Right kidney (tissue), 1 donor: ENCODE results near the gene ACSS1.
"Not testable (repeated sequence)": the region's sequence is repeated elsewhere in the genome, so short reads cannot be mapped to it uniquely, and the experiment has no call there.

Experiments
- DNase-seq: peaks from one replicate; pipeline ENCODE4 v3.0.0-alpha.2; 2016

ACSS1 gene

GRCh38 chr20:25013478-25014380 is 44.2 kb downstream of the ACSS1 start:
- DNase-seq: no peak

DNA sequence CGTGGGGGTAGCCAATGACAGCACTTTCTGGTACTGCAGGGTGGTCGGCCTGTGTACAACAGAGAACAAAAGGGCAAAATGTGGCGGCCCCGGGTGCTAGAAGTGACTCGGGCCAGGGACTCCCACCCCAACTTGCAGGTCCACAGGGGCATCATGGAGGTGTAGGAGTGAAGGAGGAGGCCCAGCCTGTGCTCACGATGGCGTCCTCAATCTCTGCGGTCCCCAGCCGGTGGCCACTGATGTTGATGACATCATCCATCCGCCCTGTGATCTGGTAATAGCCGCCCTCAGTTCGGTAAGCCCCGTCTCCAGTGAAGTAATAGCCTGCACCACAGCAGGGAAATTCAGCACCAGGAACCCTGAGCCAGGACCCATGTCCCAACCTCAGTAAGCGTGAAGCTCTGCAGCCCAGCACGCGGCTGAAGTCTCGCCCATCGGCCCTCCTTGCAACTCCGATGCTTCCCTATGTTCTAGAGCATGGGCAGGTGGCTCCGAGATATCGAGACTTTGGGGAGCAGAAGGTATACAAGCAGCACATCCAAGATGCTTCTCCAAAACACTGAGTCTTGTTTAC is 45.2 kb downstream of the ACSS1 start:
- no peak for DNase-seq

DNA sequence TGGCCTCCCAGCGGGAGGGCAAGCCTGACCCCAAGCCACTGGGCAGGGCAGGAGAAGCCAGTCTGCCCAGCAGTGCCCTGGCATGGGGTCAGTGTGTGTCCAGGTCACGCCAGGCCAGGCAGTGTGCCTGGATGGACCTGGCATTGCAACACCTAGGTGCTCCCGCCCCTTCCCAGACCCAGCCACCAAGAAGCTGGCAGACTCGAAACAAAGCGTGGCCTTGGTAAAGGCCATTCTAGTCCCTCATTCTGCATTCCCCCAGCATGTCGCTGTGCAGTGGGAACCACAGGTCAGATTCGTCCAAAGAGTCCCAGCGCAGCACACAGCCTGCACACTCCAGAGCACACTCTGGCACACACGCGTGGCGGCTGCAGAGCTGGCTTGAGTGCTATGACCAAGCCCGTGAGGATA is 46.1 kb downstream of the ACSS1 start:
- no peak for DNase-seq

GRCh38 chr20:25011261-25011660 is 46.7 kb downstream of the ACSS1 start:
- no peak for DNase-seq

GRCh38 chr20:25009218-25010145 is 48.5 kb downstream of the ACSS1 start:
- DNase-seq: no peak

- no peak for DNase-seq
Measured at GRCh38 chr20:25008388-25009217, 49.3 kb downstream of the ACSS1 start.

DNA sequence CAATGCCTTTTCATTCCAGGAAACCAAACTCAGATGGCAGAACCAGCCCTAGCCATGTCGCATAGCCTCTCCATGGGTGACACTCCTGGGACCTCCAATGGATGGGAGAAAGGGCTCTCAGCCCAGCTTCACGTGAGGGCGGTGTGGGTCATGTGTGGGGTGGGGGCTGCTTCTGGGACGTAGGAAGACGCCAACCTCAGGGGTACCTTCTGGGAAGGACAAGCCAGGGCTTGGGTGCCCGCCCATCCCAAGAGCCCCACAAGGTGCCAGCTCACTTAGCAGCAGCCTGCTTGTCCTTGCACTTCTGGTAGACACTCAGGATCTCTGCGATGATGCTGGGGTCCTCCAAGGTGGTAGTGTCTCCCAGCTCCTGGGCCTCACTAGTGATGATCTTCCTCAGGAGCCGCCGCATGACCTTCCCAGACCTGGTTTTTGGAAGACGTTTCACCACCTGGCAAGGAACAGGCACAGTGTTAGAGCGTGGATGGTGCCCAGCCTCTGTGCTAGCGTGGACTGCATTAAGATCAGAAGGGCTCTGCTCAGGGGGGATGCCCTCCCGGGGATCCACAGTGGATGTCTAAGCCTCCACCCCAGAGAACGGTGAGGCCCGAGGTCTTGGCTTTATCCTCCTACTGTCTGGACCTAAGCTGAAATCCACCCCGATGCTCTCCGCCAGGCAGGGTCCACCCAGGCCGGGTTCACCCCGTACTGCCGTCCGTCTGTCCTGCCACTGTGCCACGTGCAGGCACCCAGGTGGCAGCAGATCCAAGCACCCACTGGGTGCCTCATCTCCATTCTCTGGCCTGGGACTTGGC is 50.2 kb downstream of the ACSS1 start:
- no peak for DNase-seq

- no peak for DNase-seq
Measured at GRCh38 chr20:25006431-25007167, 51.3 kb downstream of the ACSS1 start.

GRCh38 chr20:25005661-25006060 is 52.3 kb downstream of the ACSS1 start:
- DNase-seq: no peak

DNA sequence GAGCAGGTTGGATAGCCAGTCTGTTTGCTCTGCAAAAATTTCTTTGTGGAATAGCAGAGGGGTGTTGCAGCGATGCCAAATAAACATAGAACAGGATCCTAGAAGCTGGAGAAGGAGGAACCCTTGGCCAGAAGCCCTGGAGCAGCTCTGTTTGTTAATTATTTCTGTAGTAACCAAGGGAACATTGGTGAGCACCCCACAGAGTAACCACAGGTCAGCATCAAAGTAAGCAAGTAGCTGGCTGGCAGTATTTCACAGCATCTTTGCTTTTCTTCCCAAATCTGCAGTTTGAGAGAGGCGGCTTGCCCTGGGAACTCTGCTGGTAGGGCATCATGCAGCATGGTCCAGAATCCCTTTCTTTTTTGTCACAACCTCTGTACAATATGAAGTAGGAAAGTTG is 52.7 kb downstream of the ACSS1 start:
- DNase-seq: no peak

DNA sequence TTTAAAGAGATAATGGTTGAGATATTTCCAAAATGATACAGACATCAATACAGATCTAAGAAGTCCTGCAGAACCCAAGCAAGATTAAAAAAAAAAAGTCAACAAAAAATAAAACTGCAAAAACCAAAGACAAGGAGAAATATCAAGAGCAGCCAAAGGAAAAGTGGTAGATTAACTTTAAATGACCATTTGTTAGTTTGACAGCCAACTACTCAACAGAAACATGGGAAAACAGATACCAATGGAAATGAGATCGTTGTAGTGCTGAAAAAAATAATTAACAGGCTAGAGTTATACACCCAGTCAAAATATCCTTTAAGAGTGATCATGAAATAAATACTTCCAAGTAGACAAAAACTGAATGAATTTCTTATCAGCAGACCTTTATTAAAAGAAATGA is 54.9 kb downstream of the ACSS1 start:
- no peak for DNase-seq

GRCh38 chr20:25001323-25001722 is 56.6 kb downstream of the ACSS1 start:
- DNase-seq: not testable (repeated sequence)

DNA sequence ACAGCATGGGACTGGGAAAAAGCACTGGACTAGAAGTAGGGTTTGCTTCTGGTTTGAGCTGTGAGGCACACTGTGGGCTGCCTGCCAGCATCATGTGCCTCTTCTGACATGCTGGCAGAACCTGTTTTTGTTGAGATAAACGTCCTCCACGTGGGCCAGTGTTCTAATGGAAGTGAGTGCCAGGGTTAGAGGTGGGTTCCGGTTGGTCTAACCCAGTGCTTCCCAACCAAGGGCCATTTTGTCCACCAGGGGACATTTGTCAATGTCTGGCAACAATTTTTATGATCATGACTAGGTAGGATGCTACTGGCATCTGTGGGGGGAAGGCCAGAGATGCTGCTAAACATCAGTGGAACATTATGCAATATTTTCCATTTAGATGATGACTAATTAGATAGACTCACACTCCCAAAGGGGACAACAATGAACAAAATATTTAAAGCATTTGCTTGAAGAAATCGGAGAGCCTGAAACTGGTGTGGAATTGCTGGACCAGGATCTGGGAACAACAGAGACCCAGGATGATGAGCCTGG is 57.6 kb downstream of the ACSS1 start:
- DNase-seq: no peak

- DNase-seq: no peak
Measured at GRCh38 chr20:24999568-24999967, 58.4 kb downstream of the ACSS1 start.

- DNase-seq: no peak
Measured at GRCh38 chr20:24998631-24999445, 59.1 kb downstream of the ACSS1 start.

GRCh38 chr20:24998121-24998520 is 59.8 kb downstream of the ACSS1 start:
- no peak for DNase-seq

GRCh38 chr20:24996449-24997377 is 61.2 kb downstream of the ACSS1 start:
- no peak for DNase-seq
